GM19025 (cell line): ENCODE results near the gene FAM135A.
"Not testable (repeated sequence)": the region's sequence is repeated elsewhere in the genome, so short reads cannot be mapped to it uniquely, and the experiment has no call there.

ENCODE experiments used
- ATAC-seq: cut with Tn5 transposase; IDR thresholded peaks from one replicate; pipeline ENCODE4 v1.9.1; 2021; ENCODE audit warnings: mild to moderate bottlenecking, low read depth, moderate library complexity; ENCODE audit not compliant: unreplicated experiment

FAM135A gene

DNA sequence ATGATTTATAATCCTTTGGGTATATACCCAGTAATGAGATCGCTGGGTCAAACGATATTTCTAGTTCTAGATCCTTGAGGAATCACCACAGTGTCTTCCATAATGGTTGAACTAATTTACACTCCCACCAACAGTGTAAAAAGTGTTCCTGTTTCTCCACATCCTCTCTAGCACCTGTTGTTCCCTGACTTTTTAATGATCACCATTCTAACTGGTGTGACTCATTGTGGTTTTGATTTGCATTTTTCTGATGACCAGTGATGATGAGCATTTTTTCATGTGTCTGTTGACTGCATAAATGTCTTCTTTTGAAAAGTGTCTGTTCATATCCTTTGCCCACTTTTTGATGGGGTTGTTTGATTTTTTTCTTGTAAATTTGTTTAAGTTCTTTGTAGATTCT lies 40.6 kb downstream of the FAM135A start:
- ATAC-seq = not testable (repeated sequence)

DNA sequence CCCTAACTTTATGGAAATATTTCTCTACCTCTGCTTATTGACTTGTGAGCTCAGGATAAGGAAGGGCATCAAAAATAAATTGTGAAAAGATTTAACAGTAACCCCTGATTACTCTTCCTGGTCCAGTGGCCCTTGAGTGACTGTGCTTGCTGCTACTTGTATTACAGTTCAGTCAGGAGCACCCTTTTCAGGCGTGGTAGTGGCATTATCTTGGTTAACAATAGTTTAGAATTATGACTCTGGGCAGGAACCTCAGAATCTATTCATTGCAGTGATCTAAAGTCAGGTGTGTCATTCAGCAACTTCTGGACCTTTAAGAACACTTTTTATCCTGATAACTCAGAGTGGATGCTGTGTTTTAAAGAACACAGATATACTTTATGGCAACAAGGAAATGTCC lies 43.4 kb downstream of the FAM135A start:
- ATAC-seq = no peak

DNA sequence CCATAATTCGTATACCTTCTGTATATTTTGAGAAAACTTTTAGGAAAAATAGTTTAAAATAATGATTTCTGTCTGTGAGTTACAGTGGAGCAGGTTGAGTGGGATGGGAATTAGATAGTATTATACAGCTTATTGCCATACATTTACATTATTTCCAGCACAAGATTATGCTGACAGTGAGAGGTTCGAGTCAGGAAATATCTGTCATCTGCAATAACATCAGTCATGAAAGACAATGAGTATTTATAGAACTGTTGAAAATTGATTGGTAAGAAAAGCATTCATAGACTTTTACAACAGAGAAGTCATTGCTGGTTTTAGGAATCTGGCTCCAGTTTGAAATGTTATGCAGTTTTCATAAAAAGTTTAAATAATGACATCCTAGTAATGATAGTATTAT lies 45.9 kb downstream of the FAM135A start:
- no peak for ATAC-seq

DNA sequence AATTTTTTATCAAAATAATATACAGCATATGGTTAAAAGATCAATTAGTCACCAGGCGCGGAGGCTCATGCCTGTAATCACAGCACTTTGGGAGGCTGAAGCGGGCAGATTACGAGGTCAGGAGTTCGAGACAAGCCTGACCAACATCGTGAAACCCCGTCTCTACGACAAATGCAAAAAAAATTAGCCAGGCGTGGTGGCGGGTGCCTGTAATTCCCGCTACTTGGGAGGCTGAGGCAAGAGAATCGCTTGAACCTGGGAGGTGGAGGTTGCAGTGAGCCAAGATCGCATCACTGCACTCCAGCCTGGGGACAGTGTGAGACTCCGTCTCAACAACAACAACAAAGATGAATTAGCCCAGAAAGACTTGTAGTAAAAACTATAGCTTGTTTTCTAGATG lies 46.4 kb downstream of the FAM135A start:
- ATAC-seq = not testable (repeated sequence)

DNA sequence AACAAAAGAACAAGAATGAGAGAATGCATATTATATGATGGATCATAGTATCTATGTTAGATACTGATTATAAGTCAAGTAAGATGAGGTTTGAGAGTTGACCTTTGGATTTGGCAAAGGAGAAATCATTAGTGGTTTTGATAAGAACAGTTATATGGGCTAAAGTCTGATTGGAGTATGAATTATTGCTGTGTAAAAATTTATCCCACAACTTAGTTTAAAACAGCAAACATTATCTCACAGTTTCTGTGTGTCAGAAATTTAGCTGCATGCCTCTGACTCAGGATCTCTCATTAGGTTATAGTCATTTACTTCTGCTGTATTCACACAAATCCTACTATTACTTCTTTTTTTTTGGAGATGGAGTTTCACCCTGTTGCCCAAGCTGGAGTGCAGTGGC lies 56.7 kb downstream of the FAM135A start:
- ATAC-seq = no peak

DNA sequence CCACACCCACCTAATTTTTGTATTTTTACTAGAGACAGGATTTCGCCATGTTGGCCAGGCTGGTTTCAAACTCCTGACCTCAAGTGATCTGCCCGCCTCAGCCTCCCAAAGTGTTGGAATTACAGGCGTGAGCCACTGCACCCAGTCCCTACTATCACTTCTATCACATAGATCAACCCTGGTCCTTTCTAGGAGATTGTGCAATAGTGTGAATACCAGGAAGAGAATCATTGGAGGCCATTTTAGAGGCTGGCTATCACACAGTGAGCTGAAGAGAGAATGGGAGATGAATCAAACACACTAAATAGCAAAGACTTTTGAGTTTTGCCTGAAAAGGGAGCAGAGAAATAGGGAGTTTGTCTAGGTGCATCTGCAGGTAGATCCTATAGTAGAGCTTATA lies 57.2 kb downstream of the FAM135A start:
- ATAC-seq = not testable (repeated sequence)

DNA sequence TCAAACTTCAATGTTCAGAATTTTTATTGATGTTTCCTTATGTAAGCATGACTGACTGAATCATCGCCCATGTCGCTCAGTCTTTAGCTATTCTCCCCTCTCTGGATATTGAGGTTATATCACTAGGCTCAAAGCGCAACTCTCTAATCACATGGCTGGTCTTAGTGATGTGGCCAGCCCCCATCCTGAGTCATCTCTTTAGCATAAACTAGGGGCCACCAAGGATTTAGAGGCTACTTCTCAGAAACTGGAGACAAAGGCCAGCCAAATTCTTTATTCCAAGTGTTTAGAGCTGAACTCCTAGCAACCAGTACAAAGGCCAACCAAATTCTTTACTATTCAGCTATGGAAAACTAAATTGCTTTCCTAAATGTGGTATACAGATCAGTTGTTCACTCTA lies 61.4 kb downstream of the FAM135A start:
- no peak for ATAC-seq

DNA sequence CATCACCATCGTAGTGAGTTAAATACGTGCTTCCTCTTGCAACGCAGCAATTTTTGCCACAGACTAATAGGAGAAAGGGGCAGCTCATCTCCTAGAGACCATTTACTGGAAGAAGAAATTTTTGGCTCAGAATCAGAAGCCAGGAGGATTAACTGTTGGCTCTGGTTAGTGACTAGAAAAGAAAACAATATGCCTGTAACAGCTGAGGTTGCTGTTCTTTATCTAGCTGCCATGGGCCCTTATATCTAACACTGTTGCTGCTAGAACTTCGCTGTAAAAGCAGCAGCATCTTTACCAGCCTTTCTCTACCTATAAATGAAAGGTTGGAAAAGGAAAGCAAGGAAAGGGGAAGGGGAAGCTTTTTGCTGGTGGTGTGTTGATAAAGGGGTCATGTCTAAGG lies 65.9 kb downstream of the FAM135A start:
- ATAC-seq = no peak

DNA sequence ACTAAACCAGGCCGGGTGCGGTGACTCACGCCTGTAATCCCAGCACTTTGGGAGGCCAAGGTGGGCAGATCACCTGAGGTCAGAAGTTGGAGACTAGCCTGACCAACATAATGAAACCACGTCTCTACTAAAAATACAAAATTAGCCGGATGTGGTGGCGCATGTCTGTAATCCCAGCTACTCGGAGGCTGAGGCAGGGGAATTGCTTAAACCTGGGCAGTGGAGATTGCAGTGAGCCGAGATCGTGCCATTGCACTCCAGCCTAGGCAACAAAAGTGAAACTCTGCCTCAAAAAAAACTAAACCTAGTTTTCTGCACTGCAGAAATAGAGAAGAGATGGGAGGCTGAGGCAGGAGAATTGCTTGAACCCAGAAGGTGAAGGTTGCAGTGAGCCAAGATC lies 73.3 kb downstream of the FAM135A start:
- ATAC-seq = not testable (repeated sequence)

DNA sequence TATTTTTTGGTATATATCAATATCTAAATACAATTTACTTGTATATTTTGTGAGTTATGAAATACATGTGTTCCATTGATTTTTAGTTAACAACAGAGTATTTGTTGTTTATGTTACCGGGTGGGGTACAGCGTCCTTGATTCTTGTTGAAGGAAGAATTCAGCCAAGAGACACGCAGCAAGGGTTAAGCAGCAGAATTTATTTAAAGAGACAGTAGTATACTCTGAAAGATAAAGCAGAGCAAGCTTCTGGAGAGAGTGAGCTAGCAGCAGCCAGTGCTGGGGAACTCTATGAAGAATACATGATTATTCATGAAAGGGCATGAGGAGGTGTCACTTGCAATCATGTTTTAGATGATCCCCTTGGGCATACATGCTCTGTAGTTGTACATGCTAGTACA lies 76.1 kb downstream of the FAM135A start:
- no peak for ATAC-seq

DNA sequence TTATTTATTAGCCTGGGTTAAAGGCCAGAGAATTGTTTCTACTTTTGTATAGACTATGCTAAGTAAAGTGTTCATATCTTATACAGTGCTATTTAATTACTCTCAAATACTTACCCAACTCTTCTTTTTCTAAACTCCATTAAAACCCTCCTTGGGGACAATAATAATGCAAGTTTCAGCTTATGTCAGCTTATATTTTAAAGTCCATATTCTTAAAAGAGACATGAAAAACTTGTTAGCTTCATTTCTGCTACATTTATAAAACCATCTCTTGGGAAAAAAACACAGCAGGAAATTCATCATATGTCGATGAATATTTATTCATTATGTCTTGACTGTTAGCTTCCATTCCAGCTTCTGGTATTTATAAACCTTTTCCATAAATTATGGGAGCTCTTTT lies 81.5 kb downstream of the FAM135A start:
- no peak for ATAC-seq

DNA sequence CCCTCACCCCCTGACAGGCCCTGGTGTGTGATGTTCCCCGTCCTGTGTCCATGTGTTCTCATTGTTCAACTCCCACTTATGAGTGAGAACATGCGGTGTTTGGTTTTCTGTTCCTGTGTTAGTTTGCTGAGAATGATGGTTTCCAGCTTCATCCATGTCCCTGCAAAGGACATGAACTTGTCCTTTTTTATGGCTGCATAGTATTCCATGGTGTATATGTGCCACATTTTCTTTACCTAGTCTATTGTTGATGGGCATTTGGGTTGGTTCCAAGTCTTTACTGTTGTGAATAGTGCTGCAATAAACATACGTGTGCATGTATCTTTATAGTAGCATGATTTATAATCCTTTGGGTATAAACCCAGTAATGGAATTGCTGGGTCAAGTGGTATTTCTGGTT lies 82.5 kb downstream of the FAM135A start:
- ATAC-seq = not testable (repeated sequence)

DNA sequence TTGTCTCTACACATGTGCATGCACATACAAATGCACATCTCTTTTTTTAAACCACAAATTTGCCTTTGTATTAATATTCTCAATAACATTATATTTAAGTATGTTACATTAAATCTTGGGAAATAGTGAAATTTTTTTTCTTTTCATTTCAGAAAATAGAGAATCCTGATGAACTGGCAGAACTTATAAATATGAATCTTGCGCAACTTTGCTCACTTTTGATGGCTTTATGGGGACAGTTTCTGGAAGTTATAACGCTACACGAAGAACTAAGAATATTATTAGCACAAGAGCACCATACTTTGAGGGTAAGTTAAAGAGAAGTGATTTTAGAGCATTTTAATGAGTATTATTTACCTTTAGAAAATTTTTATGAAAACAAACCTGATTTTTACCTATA lies 89.2 kb downstream of the FAM135A start:
- no peak for ATAC-seq

DNA sequence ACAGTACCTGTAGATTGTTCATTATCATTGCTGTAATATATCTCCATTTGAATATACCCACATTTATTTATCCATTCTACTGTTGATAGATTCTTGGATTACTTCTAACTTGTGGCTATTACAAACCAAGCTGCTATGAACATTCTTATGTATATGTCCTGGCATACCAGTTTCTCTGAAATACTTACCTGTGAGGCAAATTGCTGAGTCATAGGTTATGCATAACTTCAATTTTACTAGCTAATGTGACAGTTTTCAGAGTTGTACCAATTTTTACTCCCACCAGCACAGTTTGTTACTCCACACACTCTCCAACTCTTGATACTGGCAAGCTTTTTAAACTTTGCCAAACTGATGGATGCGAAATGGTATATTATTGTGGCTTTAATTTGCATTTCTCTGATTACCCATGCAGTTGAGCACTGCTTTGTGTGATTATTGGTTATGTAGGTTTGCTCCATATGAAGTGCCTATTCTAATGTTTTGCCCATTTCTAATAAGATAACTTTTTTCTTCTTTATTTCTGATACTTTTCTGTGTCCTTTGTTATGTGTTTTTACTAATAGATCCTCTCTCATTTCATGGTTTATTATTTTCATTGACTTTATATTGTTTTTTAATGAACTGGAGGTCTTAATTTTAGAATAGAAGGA lies 90.6 kb downstream of the FAM135A start:
- ATAC-seq = no peak

DNA sequence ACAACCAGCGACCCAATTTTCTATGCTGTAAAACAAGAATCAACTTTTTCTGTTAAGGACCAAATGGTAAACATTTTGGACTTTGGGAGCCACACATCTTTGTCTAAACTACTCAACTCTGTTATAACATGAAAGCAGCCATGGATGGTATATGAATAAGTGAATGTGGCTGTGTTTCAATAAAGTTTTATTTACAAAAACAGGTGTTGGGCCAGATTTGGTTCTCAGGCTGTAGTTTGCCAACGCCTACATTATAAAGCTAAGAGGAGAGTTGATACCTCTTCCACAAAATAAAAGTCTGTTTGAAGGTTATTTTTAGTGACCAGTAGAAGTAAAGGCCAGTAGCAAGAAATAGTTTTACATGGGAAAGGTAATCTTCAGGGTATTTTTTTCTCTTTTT lies 93.0 kb downstream of the FAM135A start:
- no peak for ATAC-seq

DNA sequence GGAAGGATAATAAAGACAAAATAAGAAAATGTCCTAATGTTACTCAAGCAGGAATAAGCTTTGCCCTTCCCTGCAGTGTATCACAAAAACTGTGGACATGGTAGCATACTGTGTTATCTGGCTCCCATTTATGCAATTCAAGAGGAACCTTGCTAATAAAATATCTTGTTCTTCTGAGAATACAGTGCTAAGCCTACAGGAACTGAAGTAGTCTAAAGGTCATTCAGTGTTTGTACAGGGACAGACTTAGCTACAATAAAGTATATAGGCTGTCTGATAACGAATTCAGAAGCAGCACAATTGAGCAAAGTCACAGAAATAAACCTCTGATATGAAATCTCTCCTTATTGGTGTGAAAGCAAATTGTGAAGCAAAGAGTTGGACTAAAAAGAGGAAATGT lies 93.9 kb downstream of the FAM135A start:
- no peak for ATAC-seq

DNA sequence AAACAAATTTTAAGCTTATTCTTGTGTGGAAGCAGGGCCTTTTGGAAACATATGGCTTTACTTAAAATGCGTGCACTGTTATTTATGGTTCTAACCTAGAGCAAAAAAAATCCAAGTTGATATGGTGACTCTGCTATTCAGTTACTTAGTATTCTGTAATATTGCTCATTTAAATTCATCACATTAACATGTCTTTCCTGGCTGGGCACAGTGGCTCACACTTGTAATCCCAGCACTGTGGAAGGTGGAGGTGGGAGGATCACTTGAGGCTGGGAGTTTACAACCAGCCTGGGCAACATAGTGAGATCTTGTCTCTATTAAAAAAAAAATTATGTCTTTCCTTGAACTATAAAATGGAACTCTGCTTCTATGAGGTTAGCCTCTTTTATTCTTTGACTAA lies 95.6 kb downstream of the FAM135A start:
- ATAC-seq = no peak

DNA sequence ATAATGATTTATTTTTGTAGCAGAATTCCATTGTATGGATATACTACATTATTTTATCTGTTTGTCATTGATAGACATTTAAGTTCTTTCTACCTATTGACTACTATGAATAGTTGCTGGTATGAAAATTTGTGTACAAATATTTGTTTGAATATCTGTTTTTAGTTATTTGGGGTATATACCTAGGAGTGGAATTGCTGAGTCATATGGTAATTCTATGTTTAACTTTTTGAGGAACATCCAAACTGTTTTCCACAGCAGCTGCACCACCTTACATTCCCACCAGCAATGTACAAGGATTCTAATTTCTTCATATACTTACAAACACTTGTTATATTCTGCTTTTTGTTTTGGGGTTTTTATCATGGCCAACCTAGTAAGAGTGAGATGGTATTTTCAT lies 97.3 kb downstream of the FAM135A start:
- no peak for ATAC-seq

DNA sequence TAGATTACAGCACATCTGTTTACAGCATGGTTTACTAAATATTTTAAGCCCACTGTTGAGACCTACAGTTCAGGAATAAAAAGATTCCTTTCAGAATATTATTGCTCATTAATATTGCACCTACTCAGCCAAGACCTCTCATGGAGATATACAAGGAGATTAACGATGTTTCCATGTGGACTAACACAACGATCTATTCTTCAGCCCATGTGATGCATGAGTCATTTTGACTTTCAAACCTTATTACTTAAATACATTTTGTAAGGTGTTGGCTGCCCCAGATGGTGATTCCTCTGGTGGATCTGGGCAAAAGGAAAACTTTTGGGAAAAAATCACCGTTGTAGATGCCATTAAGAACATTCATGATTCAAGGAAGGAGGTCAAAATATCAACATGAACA lies 105.4 kb downstream of the FAM135A start:
- ATAC-seq = no peak

DNA sequence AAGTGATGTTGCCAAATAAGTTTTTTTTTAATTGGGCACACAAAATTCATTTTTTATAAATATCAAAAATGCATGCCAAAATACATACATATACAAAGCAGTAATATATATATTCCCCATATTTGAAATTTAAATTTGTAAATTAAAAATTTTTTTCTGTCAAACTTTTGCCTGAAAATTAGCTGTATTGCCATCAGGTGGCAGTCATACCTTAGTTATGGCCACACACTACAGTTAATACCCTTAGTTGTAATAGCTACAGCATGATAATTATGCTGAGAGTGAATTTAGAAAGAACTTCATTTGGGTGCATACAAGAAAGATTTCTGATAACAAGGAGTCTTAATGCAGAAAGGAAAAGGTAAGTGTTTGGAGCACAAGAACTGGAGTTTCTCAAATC lies 107.3 kb downstream of the FAM135A start:
- ATAC-seq = no peak

DNA sequence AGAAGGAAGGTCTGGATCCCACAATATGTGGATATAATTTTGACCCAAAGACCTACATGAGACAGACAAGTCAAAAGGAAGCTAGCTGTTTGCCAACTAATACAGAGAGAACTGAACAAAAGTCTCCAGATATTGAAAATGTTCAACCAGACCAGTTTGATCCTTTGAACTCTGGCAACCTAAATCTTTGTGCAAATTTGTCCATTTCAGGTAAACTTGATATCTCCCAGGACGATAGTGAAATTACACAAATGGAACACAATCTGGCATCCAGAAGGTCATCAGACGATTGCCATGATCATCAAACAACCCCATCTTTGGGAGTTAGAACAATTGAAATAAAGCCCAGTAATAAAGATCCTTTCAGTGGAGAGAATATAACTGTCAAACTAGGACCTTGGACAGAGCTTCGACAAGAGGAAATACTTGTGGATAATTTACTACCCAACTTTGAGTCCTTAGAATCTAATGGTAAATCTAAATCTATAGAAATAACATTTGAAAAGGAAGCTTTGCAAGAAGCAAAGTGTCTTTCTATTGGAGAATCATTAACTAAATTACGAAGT lies 111.5 kb downstream of the FAM135A start:
- no peak for ATAC-seq

DNA sequence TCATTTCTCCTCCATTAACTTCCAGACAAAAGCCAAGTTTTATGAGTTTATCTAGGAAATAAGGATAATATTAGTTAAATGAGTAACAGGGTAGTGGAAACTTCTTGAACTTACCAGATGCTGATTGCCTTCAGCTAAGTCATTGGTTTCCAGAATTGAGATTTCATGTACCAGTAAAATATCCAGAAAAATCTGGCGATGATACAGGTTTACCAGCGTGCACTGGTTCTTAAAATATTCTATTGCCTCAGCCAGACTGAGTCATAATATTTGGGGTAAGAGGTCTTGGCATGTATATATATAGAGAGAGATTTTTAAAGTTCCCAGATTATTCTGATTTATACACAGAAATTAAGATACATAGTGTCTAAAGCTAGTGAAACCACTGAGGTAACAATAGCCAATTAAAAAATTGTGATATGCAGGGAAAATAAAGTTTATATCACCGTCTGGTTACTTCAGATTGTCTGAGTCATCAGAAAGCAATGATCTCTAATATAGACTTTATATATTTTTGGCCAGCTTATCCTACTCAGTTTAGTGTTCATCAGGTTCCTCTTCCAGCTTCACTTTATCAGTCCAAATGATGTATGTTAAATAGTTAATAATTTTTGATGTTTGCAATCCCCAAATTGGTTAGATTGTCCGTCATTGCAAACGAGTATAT lies 113.9 kb downstream of the FAM135A start:
- ATAC-seq = no peak
